Activated naive CD4-positive, alpha-beta T cell treated with anti-CD3 and anti-CD28 coated beads, Interleukin-2, amount 10 ng/mL, durations not matched to agents 7 days and 5 days (primary cell): ENCODE results near the gene SPG11.
"Not testable (repeated sequence)": the region's sequence is repeated elsewhere in the genome, so short reads cannot be mapped to it uniquely, and the experiment has no call there.

Experiments
- CTCF ChIA-PET: fragments of 350-600 bp; sonication (Branson Sonifier 250); formaldehyde crosslinking; loops from one replicate; lab custom pipeline; 2021; ENCODE audit warnings: antibody characterized with exemption; lab: Charles Lee
- DNase-seq: peaks from one replicate; pipeline ENCODE4 v3.0.0-alpha.2; 2020
- H3K27ac Mint-ChIP-seq: one replicate; pipeline ENCODE4 v1.8.0; 2021; ENCODE audit warnings: mild to moderate bottlenecking, moderate library complexity, mixed read lengths
- H3K27me3 Mint-ChIP-seq: one replicate; pipeline ENCODE4 v1.8.0; 2021; ENCODE audit warnings: mild to moderate bottlenecking, mixed read lengths
- H3K36me3 Mint-ChIP-seq: one replicate; pipeline ENCODE4 v1.8.0; 2021; ENCODE audit warnings: mixed read lengths
- H3K4me1 Mint-ChIP-seq: one replicate; pipeline ENCODE4 v1.8.0; 2021; ENCODE audit warnings: mixed read lengths
- H3K4me3 Mint-ChIP-seq: one replicate; pipeline ENCODE4 v1.8.0; 2021; ENCODE audit warnings: mild to moderate bottlenecking, moderate library complexity, mixed read lengths
- H3K9me3 Mint-ChIP-seq: one replicate; pipeline ENCODE4 v1.8.0; 2021; ENCODE audit warnings: mixed read lengths

SPG11 gene

GRCh38 chr15:44663410-44664308 lies at the start of gene SPG11:
SPG11 (minus strand) TSS chr15:44663662; CDS start chr15:44663647, 15 bp downstream.
- peak; percentile 98 for DNase-seq
- H3K27me3 Mint-ChIP-seq: no peaks in the 10 kb centered on the region
- peaks cover 58% of the 10 kb centered on the region for H3K4me1 Mint-ChIP-seq
- H3K36me3 Mint-ChIP-seq: peaks cover 20% of the 10 kb centered on the region
- peak within 1 kb of the TSS; percentile 100 for H3K27ac Mint-ChIP-seq
- H3K4me3 Mint-ChIP-seq: peak within 1 kb of the TSS; percentile 98
- H3K9me3 Mint-ChIP-seq: no peaks in the 10 kb centered on the region
- CTCF ChIA-PET: interaction anchor here (0.6 to 6.9 kb wide), 14 partner anchors 14 to 374 kb away, joined by 3 to 168 read pairs (median 8); partner anchors contain the start of genes B2M, PATL2 and TRIM69

- peak; percentile 84 for DNase-seq
- Mint-ChIP-seq H3K27me3 (peaks cover 18% of the 10 kb centered on the region), H3K27ac (peak overlapping the region; percentile 100), H3K9me3 (no peaks in the 10 kb centered on the region), H3K36me3 (peaks cover 77% of the 10 kb centered on the region), H3K4me1 (peaks cover 52% of the 10 kb centered on the region), H3K4me3 (peak overlapping the region; percentile 99)
- CTCF ChIA-PET: interaction anchor here (1.2 to 13.2 kb wide), 4 partner anchors 19 to 47 kb away, joined by 4 to 282 read pairs (median 96); partner anchors contain the start of genes SPG11 and TRIM69
Observed at GRCh38 chr15:44712346-44713005, 49.0 kb upstream of the SPG11 start.

GRCh38 chr15:44711743-44712345 lies 48.4 kb upstream of the SPG11 start:
- H3K27me3 Mint-ChIP-seq: peaks cover 18% of the 10 kb centered on the region
- CTCF ChIA-PET: interaction anchor here (0.5 to 13.2 kb wide), 8 partner anchors 10 to 73 kb away, joined by 3 to 282 read pairs (median 6); partner anchors contain the start of genes SPG11 and TRIM69
- peak; percentile 76 for DNase-seq
- peaks cover 50% of the 10 kb centered on the region for H3K4me1 Mint-ChIP-seq
- H3K4me3 Mint-ChIP-seq: peak overlapping the region; percentile 99
- H3K27ac Mint-ChIP-seq: peak overlapping the region; percentile 100
- peaks cover 76% of the 10 kb centered on the region for H3K36me3 Mint-ChIP-seq
- H3K9me3 Mint-ChIP-seq: no peaks in the 10 kb centered on the region

- CTCF ChIA-PET: interaction anchor here (0.5 to 13.2 kb wide), 15 partner anchors 10 to 405 kb away, joined by 3 to 282 read pairs (median 4); partner anchors contain the start of genes SPG11 and TRIM69
- H3K4me3 Mint-ChIP-seq: peak within 1 kb of the TSS; percentile 99
- peaks cover 44% of the 10 kb centered on the region for H3K4me1 Mint-ChIP-seq
- peaks cover 72% of the 10 kb centered on the region for H3K36me3 Mint-ChIP-seq
- H3K9me3 Mint-ChIP-seq: peaks cover under 1% of the 10 kb centered on the region
- peak; percentile 95 for DNase-seq
- H3K27me3 Mint-ChIP-seq: peaks cover 18% of the 10 kb centered on the region
- peak within 1 kb of the TSS; percentile 100 for H3K27ac Mint-ChIP-seq
Observed at GRCh38 chr15:44711096-44711742, 47.8 kb upstream of the SPG11 start, which contains the start of the genes B2M and PATL2. B2M (plus strand) TSS chr15:44711517; CDS start chr15:44711547, 30 bp downstream. PATL2 (minus strand) TSS chr15:44711323; CDS start chr15:44676490, 34,833 bp downstream.

- H3K4me3 Mint-ChIP-seq: peak overlapping the region; percentile 99
- H3K27ac Mint-ChIP-seq: peak overlapping the region; percentile 100
- CTCF ChIA-PET: interaction anchor here (0.6 to 13.2 kb wide), 14 partner anchors 9 to 406 kb away, joined by 3 to 282 read pairs (median 4); partner anchors contain the start of genes SPG11 and TRIM69
- peaks cover 2% of the 10 kb centered on the region for H3K9me3 Mint-ChIP-seq
- H3K4me1 Mint-ChIP-seq: peaks cover 36% of the 10 kb centered on the region
- DNase-seq: peak; percentile 61
- H3K27me3 Mint-ChIP-seq: peaks cover 18% of the 10 kb centered on the region
- peaks cover 68% of the 10 kb centered on the region for H3K36me3 Mint-ChIP-seq
Observed at GRCh38 chr15:44710236-44711095, 47.0 kb upstream of the SPG11 start.

- CTCF ChIA-PET: interaction anchor here (1.2 to 10.8 kb wide), 3 partner anchors 18 to 42 kb away, joined by 3 to 168 read pairs (median 25); partner anchors contain the start of gene SPG11
- DNase-seq: no peak
Observed at GRCh38 chr15:44706946-44707636, 43.6 kb upstream of the SPG11 start.

GRCh38 chr15:44706401-44706800 lies 42.9 kb upstream of the SPG11 start:
- H3K36me3 Mint-ChIP-seq: peaks cover 57% of the 10 kb centered on the region
- peaks cover 32% of the 10 kb centered on the region for H3K4me1 Mint-ChIP-seq
- CTCF ChIA-PET: interaction anchor here (1.2 to 10.8 kb wide), 2 partner anchors 17 to 41 kb away, joined by 3 to 168 read pairs; partner anchors contain the start of gene SPG11
- no peak for DNase-seq
- no peak overlapping the region for H3K27ac Mint-ChIP-seq
- H3K9me3 Mint-ChIP-seq: peaks cover 31% of the 10 kb centered on the region
- peaks cover 9% of the 10 kb centered on the region for H3K27me3 Mint-ChIP-seq
- no peak overlapping the region for H3K4me3 Mint-ChIP-seq

More at GRCh38 chr15:44706946-44707636, 43.6 kb upstream of the SPG11 start:
- Mint-ChIP-seq H3K27ac (no peak overlapping the region), H3K9me3 (peaks cover 26% of the 10 kb centered on the region), H3K27me3 (peaks cover 15% of the 10 kb centered on the region), H3K36me3 (peaks cover 60% of the 10 kb centered on the region), H3K4me1 (peaks cover 30% of the 10 kb centered on the region), H3K4me3 (no peak overlapping the region)

GRCh38 chr15:44705986-44706385 lies 42.5 kb upstream of the SPG11 start:
- Mint-ChIP-seq H3K36me3 (peaks cover 56% of the 10 kb centered on the region), H3K4me1 (peaks cover 35% of the 10 kb centered on the region), H3K27ac (no peak overlapping the region), H3K9me3 (peaks cover 34% of the 10 kb centered on the region), H3K4me3 (no peak overlapping the region), H3K27me3 (peaks cover 5% of the 10 kb centered on the region)
- DNase-seq: no peak
- CTCF ChIA-PET: interaction anchor here (1.0 to 1.2 kb wide), 2 partner anchors 17 to 42 kb away, joined by 3 to 5 read pairs; partner anchors contain the start of gene SPG11

- H3K27ac Mint-ChIP-seq, CTCF ChIA-PET, H3K4me3 Mint-ChIP-seq, DNase-seq: not testable (repeated sequence)
- H3K36me3 Mint-ChIP-seq: peaks cover 41% of the 10 kb centered on the region
- peaks cover 52% of the 10 kb centered on the region for H3K9me3 Mint-ChIP-seq
- peaks cover 14% of the 10 kb centered on the region for H3K27me3 Mint-ChIP-seq
- peaks cover 17% of the 10 kb centered on the region for H3K4me1 Mint-ChIP-seq
Observed at GRCh38 chr15:44700676-44701075, 37.2 kb upstream of the SPG11 start.

- CTCF ChIA-PET: interaction anchor here (0.9 to 1.6 kb wide), 3 partner anchors 10 to 12 kb away, joined by 3 to 4 read pairs (median 3); no protein-coding TSS in a partner anchor
- no peak for DNase-seq
- Mint-ChIP-seq H3K27ac (no peak overlapping the region), H3K4me3 (no peak overlapping the region), H3K4me1 (peaks cover 25% of the 10 kb centered on the region), H3K27me3 (peaks cover 19% of the 10 kb centered on the region), H3K9me3 (peaks cover 42% of the 10 kb centered on the region), H3K36me3 (peaks cover 32% of the 10 kb centered on the region)
Observed at GRCh38 chr15:44698641-44699040, 35.2 kb upstream of the SPG11 start.

GRCh38 chr15:44697014-44697413 lies 33.6 kb upstream of the SPG11 start:
- Mint-ChIP-seq H3K36me3 (peaks cover 22% of the 10 kb centered on the region), H3K9me3 (peaks cover 27% of the 10 kb centered on the region), H3K27me3 (peaks cover 15% of the 10 kb centered on the region), H3K27ac (no peak overlapping the region), H3K4me1 (peaks cover 25% of the 10 kb centered on the region), H3K4me3 (no peak overlapping the region)
- CTCF ChIA-PET: interaction anchor here (1.1 kb wide), 1 partner anchor 99 kb away, joined by 3 read pairs; no protein-coding TSS in a partner anchor
- DNase-seq: no peak
